Ishikawa (cell line): Measurements from ENCODE around the gene HSCB.

ENCODE experiments used
- CEBPB ChIP-seq: IDR thresholded peaks from 2 replicates; pipeline ENCODE4 v1.6.1; 2012
- EGR1 ChIP-seq: IDR thresholded peaks from 2 replicates; pipeline ENCODE4 v1.6.1; 2012
- EP300 ChIP-seq: IDR thresholded peaks from 2 replicates; pipeline ENCODE4 v1.6.1; 2012; ENCODE audit warnings: borderline replicate concordance
- MAX ChIP-seq: IDR thresholded peaks from 2 replicates; pipeline ENCODE4 v1.6.1; 2012
- NFIC ChIP-seq: IDR thresholded peaks from 2 replicates; pipeline ENCODE4 v1.6.1; 2012
- RAD21 ChIP-seq: IDR thresholded peaks from 2 replicates; pipeline ENCODE4 v1.6.1; 2012; ENCODE audit warnings: low read depth
- REST ChIP-seq: IDR thresholded peaks from 2 replicates; pipeline ENCODE4 v1.6.1; 2012; ENCODE audit warnings: low read depth, mild to moderate bottlenecking
- TAF1 ChIP-seq: IDR thresholded peaks from 2 replicates; pipeline ENCODE4 v1.6.1; 2012; ENCODE audit warnings: low read depth, mild to moderate bottlenecking
- TCF12 ChIP-seq: IDR thresholded peaks from 2 replicates; pipeline ENCODE4 v1.6.1; 2012; ENCODE audit warnings: low read depth
- TEAD4 ChIP-seq: IDR thresholded peaks from 2 replicates; pipeline ENCODE4 v1.6.1; 2012
- USF1 ChIP-seq: IDR thresholded peaks from 2 replicates; pipeline ENCODE4 v1.6.1; 2012
- YY1 ChIP-seq: IDR thresholded peaks from 2 replicates; pipeline ENCODE4 v1.6.1; 2012; ENCODE audit warnings: low read depth

- TF ChIP-seq MAX (no peak), EP300 (no peak), CEBPB (no peak), NFIC (no peak), YY1 (no peak), TAF1 (no peak), RAD21 (no peak), TCF12 (no peak), EGR1 (no peak), TEAD4 (no peak), USF1 (no peak), REST (no peak)
These were observed 38.9 kb upstream of the HSCB start for GRCh38 chr22:28702891-28703290.
